GM18519 (cell line): ENCODE measurements around the gene WWOX.
"Not testable (repeated sequence)": the region's sequence is repeated elsewhere in the genome, so short reads cannot be mapped to it uniquely, and the experiment has no call there.

Source experiments
- ATAC-seq: cut with Tn5 transposase; IDR thresholded peaks from one replicate; pipeline ENCODE4 v1.9.1; 2021; ENCODE audit warnings: mild to moderate bottlenecking, moderate library complexity; ENCODE audit not compliant: unreplicated experiment, low FRiP score

Gene WWOX

GRCh38 chr16:78686601-78687000 lies 587.1 kb downstream of the WWOX start:
- no peak for ATAC-seq

- ATAC-seq, result no peak
Observed at GRCh38 chr16:78689028-78689427, 589.6 kb downstream of the WWOX start.

GRCh38 chr16:78689536-78689935 lies 590.1 kb downstream of the WWOX start:
- ATAC-seq, result no peak

- no peak for ATAC-seq
Observed at GRCh38 chr16:78690510-78690909, 591.1 kb downstream of the WWOX start.

- not testable (repeated sequence) for ATAC-seq
Observed at GRCh38 chr16:78691746-78692145, 592.3 kb downstream of the WWOX start.

GRCh38 chr16:78693496-78693895 lies 594.0 kb downstream of the WWOX start:
- ATAC-seq, result no peak

- ATAC-seq, result no peak
Observed at GRCh38 chr16:78694414-78694813, 595.0 kb downstream of the WWOX start.

GRCh38 chr16:78695391-78695790 lies 595.9 kb downstream of the WWOX start:
- no peak for ATAC-seq

GRCh38 chr16:78696797-78697196 lies 597.3 kb downstream of the WWOX start:
- ATAC-seq, result no peak

- no peak for ATAC-seq
Observed at GRCh38 chr16:78697426-78697825, 598.0 kb downstream of the WWOX start.

- no peak for ATAC-seq
Observed at GRCh38 chr16:78703936-78704335, 604.5 kb downstream of the WWOX start.

- ATAC-seq, result no peak
Observed at GRCh38 chr16:78704416-78704815, 605.0 kb downstream of the WWOX start.

GRCh38 chr16:78705694-78706093 lies 606.2 kb downstream of the WWOX start:
- ATAC-seq, result no peak

- no peak for ATAC-seq
Observed at GRCh38 chr16:78706637-78707036, 607.2 kb downstream of the WWOX start.

- no peak for ATAC-seq
Observed at GRCh38 chr16:78709137-78709884, 609.9 kb downstream of the WWOX start.

GRCh38 chr16:78715106-78715505 lies 615.7 kb downstream of the WWOX start:
- ATAC-seq, result no peak

GRCh38 chr16:78715673-78716072 lies 616.2 kb downstream of the WWOX start:
- ATAC-seq, result no peak

GRCh38 chr16:78718141-78718540 lies 618.7 kb downstream of the WWOX start:
- ATAC-seq, result no peak

GRCh38 chr16:78720416-78720815 lies 621.0 kb downstream of the WWOX start:
- ATAC-seq, result no peak

- ATAC-seq, result no peak
Observed at GRCh38 chr16:78727536-78727935, 628.1 kb downstream of the WWOX start.

GRCh38 chr16:78729687-78730086 lies 630.2 kb downstream of the WWOX start:
- ATAC-seq, result peak; percentile 46

- ATAC-seq, result no peak
Observed at GRCh38 chr16:78731785-78732184, 632.3 kb downstream of the WWOX start.

GRCh38 chr16:78732696-78733095 lies 633.2 kb downstream of the WWOX start:
- no peak for ATAC-seq
